K562 (cell line): ENCODE results near the gene ADORA3. TPM values are rescaled to one million over a fixed set of nuclear protein-coding genes. Genes with fewer than 3 reads are reported as not detected.

Experiments used
- ETS1 ChIP-seq: conservative IDR thresholded peaks from 2 replicates; pipeline ENCODE4 v1.6.1; 2011; ENCODE audit warnings: low read depth, mild to moderate bottlenecking, low read length; ENCODE audit not compliant: control insufficient read depth
- FOXJ2 ChIP-seq: fragments of 200-800 bp; sonication (Bioruptor generic); IDR thresholded peaks from 2 replicates; pipeline ENCODE4 v1.6.1; 2016; ENCODE audit warnings: missing genetic modification characterization, missing compliant biosample characterization
- KLF1 ChIP-seq: fragments of 450-650 bp; IDR thresholded peaks from 2 replicates; pipeline ENCODE4 v1.6.1; 2016; ENCODE audit warnings: missing genetic modification characterization, missing compliant biosample characterization
- NCOA4 ChIP-seq: fragments of 450-650 bp; IDR thresholded peaks from 2 replicates; pipeline ENCODE4 v1.6.1; 2018; ENCODE audit warnings: mild to moderate bottlenecking; ENCODE audit not compliant: partially characterized antibody
- NR2C1 ChIP-seq, 2 experiments: fragments of 450-650 bp; IDR thresholded peaks; 2 replicates each; pipeline ENCODE4 v1.6.1; 2017; ENCODE audit warnings: mild to moderate bottlenecking in 2 of 2, antibody characterized with exemption in 1 of 2, inconsistent platforms in 1 of 2, missing compliant biosample characterization in 1 of 2, missing genetic modification characterization in 1 of 2
- THAP12 ChIP-seq: fragments of 250-450 bp; sonication (Bioruptor Pico); IDR thresholded peaks from 2 replicates; pipeline ENCODE4 v1.9.0; 2021; ENCODE audit warnings: mild to moderate bottlenecking, inconsistent platforms
- VEZF1 ChIP-seq: fragments of 200-800 bp; sonication (Bioruptor generic); IDR thresholded peaks from 2 replicates; pipeline ENCODE4 v1.6.1; 2017; ENCODE audit warnings: missing genetic modification characterization, missing compliant biosample characterization
- ZHX1 ChIP-seq: fragments of 150-350 bp; conservative IDR thresholded peaks from 2 replicates; pipeline ENCODE4 v1.6.1; 2014; ENCODE audit warnings: low read length
- ZNF436 ChIP-seq: fragments of 250-450, 450-650 bp; sonication (Bioruptor Pico); formaldehyde crosslinking; IDR thresholded peaks from 2 replicates; pipeline ENCODE4 v1.7.0; 2020; ENCODE audit warnings: mild to moderate bottlenecking
- polyA plus RNA-seq, 8 experiments: library from polyadenylated mRNA; depleted of rRNA in 4 of 8; stranded (reverse) in 5 of 8; unstranded in 3 of 8; fragments of >200 nt; fragmentation: Nextera tagmentation in 2 of 8; fragmentation: Illumina TruSeq in 1 of 8; extraction: Ambion mirVana in 2 of 8; extraction: Trizol in 1 of 8; gene quantifications; 2 replicates each; pipeline versions ENCODE4 v1.2.1 to v1.2.3, GENCODE V29; 2011 to 2014; ENCODE audit warnings: inconsistent platforms in 1 of 8, missing spikeins in 1 of 8
- total RNA-seq, 7 experiments: library from RNA; depleted of rRNA in 6 of 7; stranded (reverse); fragments of >200 nt in 6 of 7; fragmentation: Illumina TruSeq in 2 of 7; extraction: Trizol in 2 of 7; gene quantifications; 2 replicates each; pipeline versions ENCODE4 v1.2.1 to v1.2.3, GENCODE V29; 2011 to 2021; ENCODE audit warnings: low replicate concordance in 1 of 7

Gene ADORA3
- total and polyA plus RNA-seq, 9 of the 15 experiments (the other 6 are each of a cell fraction or from before 2014, with no cell fraction given), result 0.09 to 0.35 (median 0.16) TPM; not detected in 3

GRCh38 chr1:111503585-111504060 lies at the start of gene ADORA3, which contains the start of gene TMIGD3 (continued):
- TF ChIP-seq THAP12 (CRISPR knock-in tag), result no peak
- no peak for TF ChIP-seq NCOA4
- TF ChIP-seq ZNF436, result no peak
- TF ChIP-seq ETS1, result no peak
- TF ChIP-seq FOXJ2, result no peak
- no peak for TF ChIP-seq KLF1 (tag)
- no peak for TF ChIP-seq ZHX1
- TF ChIP-seq VEZF1, result no peak
- TF ChIP-seq NR2C1 (IDR thresholded peaks at IDR 0.05), result no peak
- peak; percentile 48; the same call in 1 of the 2 replicates for TF ChIP-seq NR2C1 (tag; IDR thresholded peaks at IDR 0.05)
